K562 (cell line): ENCODE data around the gene GNL3. TPM values are rescaled to one million over a fixed set of nuclear protein-coding genes. Genes with fewer than 3 reads are reported as not detected.

Experiments used
- ARID1B ChIP-seq: fragments of 450-650 bp; IDR thresholded peaks from 2 replicates; pipeline ENCODE4 v1.6.1; 2016; ENCODE audit warnings: antibody characterized with exemption, mild to moderate bottlenecking, inconsistent platforms
- CEBPG ChIP-seq, 3 experiments: fragments of 200-800 bp in 1 of 3; sonication (Bioruptor generic) in 1 of 3; sonication (generic) in 1 of 3; formaldehyde crosslinking in 1 of 3; IDR thresholded peaks in 2 of 3; conservative IDR thresholded peaks in 1 of 3; 2 replicates each; pipeline versions ENCODE4 v1.6.1 to v1.8.0; 2016 to 2022; ENCODE audit warnings: missing compliant biosample characterization in 2 of 3, missing genetic modification characterization in 2 of 3, mild to moderate bottlenecking in 1 of 3, missing genetic modification reagents in 1 of 3
- DPF2 ChIP-seq: fragments of 450-650 bp; IDR thresholded peaks from 2 replicates; pipeline ENCODE4 v1.6.1; 2016
- EHMT2 ChIP-seq: fragments of 450-650 bp; IDR thresholded peaks from 2 replicates; pipeline ENCODE4 v1.6.1; 2018; ENCODE audit warnings: antibody characterized with exemption
- FOXA1 ChIP-seq: fragments of 450-650 bp; IDR thresholded peaks from 2 replicates; pipeline ENCODE4 v1.6.1; 2016; ENCODE audit warnings: mild to moderate bottlenecking, borderline replicate concordance
- HNRNPK ChIP-seq: fragments of 200-400 bp; formaldehyde crosslinking; IDR thresholded peaks from one replicate; pipeline ENCODE4 v1.6.1; 2018; ENCODE audit warnings: mild to moderate bottlenecking, low read depth, low read length; ENCODE audit not compliant: poor library complexity, severe bottlenecking
- KAT8 ChIP-seq: fragments of 450-650 bp; IDR thresholded peaks from 2 replicates; pipeline ENCODE4 v1.6.1; 2016; ENCODE audit warnings: low read depth, mild to moderate bottlenecking
- MAZ ChIP-seq, 2 experiments: fragments of 450-650 bp in 1 of 2; sonication (generic) in 1 of 2; formaldehyde crosslinking; IDR thresholded peaks in 1 of 2; conservative IDR thresholded peaks in 1 of 2; 2 replicates each; pipeline versions ENCODE4 v1.4.0 to v1.5.0; 2020; ENCODE audit warnings: mild to moderate bottlenecking in 1 of 2, missing genetic modification reagents in 1 of 2
- MLLT1 ChIP-seq, 2 experiments: fragments of 450-650 bp; IDR thresholded peaks; 2 replicates each; pipeline ENCODE4 v1.6.1; 2016
- MNT ChIP-seq, 2 experiments: fragments of 450-650 bp; conservative IDR thresholded peaks; 2 replicates each; pipeline ENCODE4 v1.6.1; 2017; ENCODE audit warnings: mild to moderate bottlenecking in 2 of 2, moderate library complexity in 2 of 2
- MYNN ChIP-seq, 2 experiments: sonication (generic); formaldehyde crosslinking in 1 of 2; IDR thresholded peaks; 2 replicates each; pipeline versions ENCODE4 v1.5.0 to v1.6.1; 2016 to 2020; ENCODE audit warnings: antibody characterized with exemption in 1 of 2, missing genetic modification reagents in 1 of 2
- NR2C2 ChIP-seq, 2 experiments: fragments of 200-800 bp in 1 of 2; sonication (Bioruptor generic) in 1 of 2; sonication (generic) in 1 of 2; formaldehyde crosslinking in 1 of 2; IDR thresholded peaks; 2 replicates each; pipeline versions ENCODE4 v1.6.1 to v1.8.0; 2016 to 2022; ENCODE audit warnings: mild to moderate bottlenecking in 1 of 2, missing compliant biosample characterization in 1 of 2, missing genetic modification characterization in 1 of 2, missing genetic modification reagents in 1 of 2
- RAD21 ChIP-seq, 2 experiments: fragments of 250-450 bp in 1 of 2; fragments of 450-650 bp in 1 of 2; sonication (Bioruptor Pico) in 1 of 2; formaldehyde crosslinking in 1 of 2; IDR thresholded peaks in 1 of 2; conservative IDR thresholded peaks in 1 of 2; 2 replicates each; pipeline versions ENCODE4 v1.4.0 to v1.8.0; 2020 to 2022; ENCODE audit warnings: mild to moderate bottlenecking in 2 of 2, moderate library complexity in 1 of 2
- RFX1 ChIP-seq: fragments of 450-650 bp; IDR thresholded peaks from 2 replicates; pipeline ENCODE4 v1.6.1; 2016; ENCODE audit warnings: mild to moderate bottlenecking, moderate library complexity
- SMARCA4 ChIP-seq: fragments of 450-650 bp; IDR thresholded peaks from 2 replicates; pipeline ENCODE4 v1.6.1; 2016
- TEAD1 ChIP-seq, 2 experiments: fragments of 450-650 bp in 1 of 2; sonication (generic) in 1 of 2; formaldehyde crosslinking; IDR thresholded peaks; 2 replicates each; pipeline versions ENCODE4 v1.4.0 to v1.8.0; 2020 to 2022; ENCODE audit warnings: mild to moderate bottlenecking in 2 of 2, missing genetic modification reagents in 1 of 2
- ZKSCAN1 ChIP-seq: fragments of 150-350 bp; IDR thresholded peaks from 2 replicates; pipeline ENCODE4 v1.6.1; 2016; ENCODE audit warnings: low read depth, low read length
- polyA plus RNA-seq, 8 experiments: library from polyadenylated mRNA; depleted of rRNA in 4 of 8; stranded (reverse) in 5 of 8; unstranded in 3 of 8; fragments of >200 nt; fragmentation: Nextera tagmentation in 2 of 8; fragmentation: Illumina TruSeq in 1 of 8; extraction: Ambion mirVana in 2 of 8; extraction: Trizol in 1 of 8; gene quantifications; 2 replicates each; pipeline versions ENCODE4 v1.2.1 to v1.2.3, GENCODE V29; 2011 to 2014; ENCODE audit warnings: inconsistent platforms in 1 of 8, missing spikeins in 1 of 8
- total RNA-seq, 7 experiments: library from RNA; depleted of rRNA in 6 of 7; stranded (reverse); fragments of >200 nt in 6 of 7; fragmentation: Illumina TruSeq in 2 of 7; extraction: Trizol in 2 of 7; gene quantifications; 2 replicates each; pipeline versions ENCODE4 v1.2.1 to v1.2.3, GENCODE V29; 2011 to 2021; ENCODE audit warnings: low replicate concordance in 1 of 7
- TF ChIP-seq, protein P1 (sequence below): fragments of 450-650 bp; IDR thresholded peaks from one replicate; pipeline ENCODE4 v1.6.1; 2018; ENCODE audit warnings: mild to moderate bottlenecking, moderate library complexity; ENCODE audit not compliant: partially characterized antibody
- TF ChIP-seq, protein P2 (sequence below): fragments of 450-650 bp; formaldehyde crosslinking; IDR thresholded peaks from 2 replicates; pipeline ENCODE4 v1.4.0; 2020; ENCODE audit warnings: mild to moderate bottlenecking, mixed read lengths

Gene GNL3
- total and polyA plus RNA-seq, 9 of the 15 experiments (the other 6 are each of a cell fraction or from before 2014, with no cell fraction given), result 132 to 313 (median 220) TPM

GRCh38 chr3:52670621-52671521, 15.0 kb upstream of the GNL3 start (continued):
- TF ChIP-seq NR2C2 (CRISPR knock-in tag; IDR thresholded peaks at IDR 0.05) (no peak), NR2C2 (tag; IDR thresholded peaks at IDR 0.05) (peak; percentile 33; the same call in 1 of the 2 replicates), HNRNPK (no peak), MAZ (CRISPR knock-in tag; conservative IDR thresholded peaks at IDR 0.05 in 1 of 2, IDR thresholded peaks at IDR 0.05 in 1 of 2) (0 out of 4 replicates have a peak, but pooled peaks of 1 of the 2 experiments have one; percentile 36), RAD21 (CRISPR knock-in tag; conservative IDR thresholded peaks at IDR 0.05 in 1 of 2, IDR thresholded peaks at IDR 0.05 in 1 of 2) (no peak), MYNN (IDR thresholded peaks at IDR 0.05) (peak; percentile 92; the same call in 1 of the 2 replicates), MYNN (CRISPR knock-in tag; IDR thresholded peaks at IDR 0.05) (no peak), EHMT2 (no peak), MLLT1 (IDR thresholded peaks at IDR 0.05) (peak in 1 of 2 experiments; percentile 90; a peak in 2 of 4 replicates), ARID1B (peak; percentile 63; the same call in 1 of the 2 replicates), KAT8 (no peak), MNT (conservative IDR thresholded peaks at IDR 0.05) (0 out of 4 replicates have a peak, but pooled peaks of 1 of the 2 experiments have one; percentile 23), FOXA1 (no peak), DPF2 (peak; percentile 64; the same call in 1 of the 2 replicates), TEAD1 (CRISPR knock-in tag; IDR thresholded peaks at IDR 0.05) (peak in 1 of 2 experiments; percentile 90; a peak in 2 of 4 replicates), CEBPG (CRISPR knock-in tag; IDR thresholded peaks at IDR 0.05) (peak; percentile 52), CEBPG (tag; conservative IDR thresholded peaks at IDR 0.05 in 1 of 2, IDR thresholded peaks at IDR 0.05 in 1 of 2) (peak; percentile 65 to 78), RFX1 (peak; percentile 26), SMARCA4 (peak; percentile 72; the same call in 1 of the 2 replicates), ZKSCAN1 (no peak)
- TF ChIP-seq, protein P1, sequence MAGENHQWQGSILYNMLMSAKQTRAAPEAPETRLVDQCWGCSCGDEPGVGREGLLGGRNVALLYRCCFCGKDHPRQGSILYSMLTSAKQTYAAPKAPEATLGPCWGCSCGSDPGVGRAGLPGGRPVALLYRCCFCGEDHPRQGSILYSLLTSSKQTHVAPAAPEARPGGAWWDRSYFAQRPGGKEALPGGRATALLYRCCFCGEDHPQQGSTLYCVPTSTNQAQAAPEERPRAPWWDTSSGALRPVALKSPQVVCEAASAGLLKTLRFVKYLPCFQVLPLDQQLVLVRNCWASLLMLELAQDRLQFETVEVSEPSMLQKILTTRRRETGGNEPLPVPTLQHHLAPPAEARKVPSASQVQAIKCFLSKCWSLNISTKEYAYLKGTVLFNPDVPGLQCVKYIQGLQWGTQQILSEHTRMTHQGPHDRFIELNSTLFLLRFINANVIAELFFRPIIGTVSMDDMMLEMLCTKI, result no peak
- TF ChIP-seq, protein P2, sequence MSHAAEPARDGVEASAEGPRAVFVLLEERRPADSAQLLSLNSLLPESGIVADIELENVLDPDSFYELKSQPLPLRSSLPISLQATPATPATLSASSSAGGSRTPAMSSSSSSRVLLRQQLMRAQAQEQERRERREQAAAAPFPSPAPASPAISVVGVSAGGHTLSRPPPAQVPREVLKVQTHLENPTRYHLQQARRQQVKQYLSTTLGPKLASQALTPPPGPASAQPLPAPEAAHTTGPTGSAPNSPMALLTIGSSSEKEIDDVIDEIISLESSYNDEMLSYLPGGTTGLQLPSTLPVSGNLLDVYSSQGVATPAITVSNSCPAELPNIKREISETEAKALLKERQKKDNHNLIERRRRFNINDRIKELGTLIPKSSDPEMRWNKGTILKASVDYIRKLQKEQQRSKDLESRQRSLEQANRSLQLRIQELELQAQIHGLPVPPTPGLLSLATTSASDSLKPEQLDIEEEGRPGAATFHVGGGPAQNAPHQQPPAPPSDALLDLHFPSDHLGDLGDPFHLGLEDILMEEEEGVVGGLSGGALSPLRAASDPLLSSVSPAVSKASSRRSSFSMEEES (CRISPR knock-in tag), result no peak
